Calu3 (cell line): ENCODE results near the gene KLF15. TPM values are rescaled to one million over a fixed set of nuclear protein-coding genes. Genes with fewer than 3 reads are reported as not detected.

ENCODE experiments used
- BruUV-seq: library from RNA; stranded (reverse); fragments of 400-500 nt; replicated peaks from 2 replicates; lab custom pipeline; 2021; lab: Mats Ljungman, UMichigan
- CTCF ChIA-PET: fragments of 300-600 bp; sonication (Branson Sonifier 250); formaldehyde crosslinking; loops from one replicate; lab custom pipeline; 2022; ENCODE audit warnings: antibody characterized with exemption; lab: Charles Lee
- DNase-seq: peaks from one replicate; pipeline ENCODE4 v3.0.0; 2022
- H3K27ac Mint-ChIP-seq: one replicate; pipeline ENCODE4 v1.8.0; 2022; ENCODE audit warnings: mixed read lengths; ENCODE audit not compliant: unreplicated experiment
- H3K27me3 Mint-ChIP-seq: one replicate; pipeline ENCODE4 v1.8.0; 2022; ENCODE audit warnings: mixed read lengths; ENCODE audit not compliant: unreplicated experiment
- H3K36me3 Mint-ChIP-seq: one replicate; pipeline ENCODE4 v1.8.0; 2022; ENCODE audit warnings: mild to moderate bottlenecking, moderate library complexity, mixed read lengths; ENCODE audit not compliant: insufficient read depth, unreplicated experiment
- H3K4me1 Mint-ChIP-seq: one replicate; pipeline ENCODE4 v1.8.0; 2022; ENCODE audit warnings: mild to moderate bottlenecking, low read depth, mixed read lengths; ENCODE audit not compliant: unreplicated experiment
- H3K4me3 Mint-ChIP-seq: one replicate; pipeline ENCODE4 v1.8.0; 2022; ENCODE audit warnings: mild to moderate bottlenecking, low read depth, moderate library complexity, mixed read lengths; ENCODE audit not compliant: unreplicated experiment
- H3K9me3 Mint-ChIP-seq: one replicate; pipeline ENCODE4 v1.8.0; 2022; ENCODE audit warnings: low read depth, mixed read lengths; ENCODE audit not compliant: unreplicated experiment
- CTCF ChIP-seq: fragments of 200-600 bp; IDR thresholded peaks from one replicate; pipeline ENCODE4 v1.8.0; 2022; ENCODE audit warnings: antibody characterized with exemption; ENCODE audit not compliant: unreplicated experiment
- intact Hi-C: fragments of 100-400 bp; cut with micrococcal nuclease; formaldehyde crosslinking; loops from one replicate; pipeline ENCODE4 v1.10.0; 2022; ENCODE audit not compliant: unreplicated experiment
- total RNA-seq: library from RNA; stranded (reverse); gene quantifications from 2 replicates; pipeline ENCODE4 v1.2.3, GENCODE V29; 2022

The KLF15 gene
- total RNA-seq, 1 experiment from 2014 or later, result 8.2 TPM

GRCh38 chr3:126395846-126396513 is 38.8 kb upstream of the KLF15 start:
- peaks cover 17% of the 10 kb centered on the region for H3K4me1 Mint-ChIP-seq
- no peak overlapping the region for H3K27ac Mint-ChIP-seq
- CTCF ChIA-PET, result interaction anchor here (0.6 to 1.0 kb wide), 3 partner anchors 12 to 419 kb away, joined by 3 read pairs; no protein-coding TSS in a partner anchor
- H3K27me3 Mint-ChIP-seq, result peaks cover 42% of the 10 kb centered on the region
- peaks cover 2% of the 10 kb centered on the region for H3K9me3 Mint-ChIP-seq
- BruUV-seq, result no TSS peak
- H3K36me3 Mint-ChIP-seq, result no peaks in the 10 kb centered on the region
- TF ChIP-seq CTCF, result no peak
- DNase-seq, result no peak
- intact Hi-C loops, result loop anchor here (5.0 kb wide), 1 partner anchor 76 kb away; no protein-coding TSS in a partner anchor
- no peak overlapping the region for H3K4me3 Mint-ChIP-seq

DNA sequence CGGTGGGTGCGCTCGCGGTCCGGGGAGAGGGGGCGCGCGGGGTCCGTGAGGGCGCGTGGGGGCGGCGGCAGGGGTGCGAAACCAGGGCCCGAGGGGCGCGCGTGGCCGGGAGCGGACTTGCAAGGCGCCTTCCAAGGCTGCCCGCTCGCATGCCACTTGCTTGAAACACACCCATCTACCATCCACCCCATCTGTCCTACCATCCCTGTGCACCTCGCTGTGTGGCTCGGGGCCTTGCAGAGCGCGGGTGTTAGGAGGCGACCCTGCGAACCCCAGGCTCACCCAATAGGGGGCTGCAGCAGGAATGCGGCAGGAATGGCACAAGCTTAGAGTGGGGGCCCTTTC is 37.7 kb upstream of the KLF15 start:
- H3K27ac Mint-ChIP-seq, result no peak overlapping the region
- H3K4me3 Mint-ChIP-seq, result no peak overlapping the region
- H3K4me1 Mint-ChIP-seq, result peaks cover 23% of the 10 kb centered on the region
- BruUV-seq, result no TSS peak
- DNase-seq, result no peak
- no peaks in the 10 kb centered on the region for H3K36me3 Mint-ChIP-seq
- intact Hi-C loops, result loop anchor here (5.0 kb wide), 1 partner anchor 77 kb away; no protein-coding TSS in a partner anchor
- TF ChIP-seq CTCF, result no peak
- CTCF ChIA-PET, result no interaction called here
- peaks cover 52% of the 10 kb centered on the region for H3K27me3 Mint-ChIP-seq
- peaks cover 2% of the 10 kb centered on the region for H3K9me3 Mint-ChIP-seq

DNA sequence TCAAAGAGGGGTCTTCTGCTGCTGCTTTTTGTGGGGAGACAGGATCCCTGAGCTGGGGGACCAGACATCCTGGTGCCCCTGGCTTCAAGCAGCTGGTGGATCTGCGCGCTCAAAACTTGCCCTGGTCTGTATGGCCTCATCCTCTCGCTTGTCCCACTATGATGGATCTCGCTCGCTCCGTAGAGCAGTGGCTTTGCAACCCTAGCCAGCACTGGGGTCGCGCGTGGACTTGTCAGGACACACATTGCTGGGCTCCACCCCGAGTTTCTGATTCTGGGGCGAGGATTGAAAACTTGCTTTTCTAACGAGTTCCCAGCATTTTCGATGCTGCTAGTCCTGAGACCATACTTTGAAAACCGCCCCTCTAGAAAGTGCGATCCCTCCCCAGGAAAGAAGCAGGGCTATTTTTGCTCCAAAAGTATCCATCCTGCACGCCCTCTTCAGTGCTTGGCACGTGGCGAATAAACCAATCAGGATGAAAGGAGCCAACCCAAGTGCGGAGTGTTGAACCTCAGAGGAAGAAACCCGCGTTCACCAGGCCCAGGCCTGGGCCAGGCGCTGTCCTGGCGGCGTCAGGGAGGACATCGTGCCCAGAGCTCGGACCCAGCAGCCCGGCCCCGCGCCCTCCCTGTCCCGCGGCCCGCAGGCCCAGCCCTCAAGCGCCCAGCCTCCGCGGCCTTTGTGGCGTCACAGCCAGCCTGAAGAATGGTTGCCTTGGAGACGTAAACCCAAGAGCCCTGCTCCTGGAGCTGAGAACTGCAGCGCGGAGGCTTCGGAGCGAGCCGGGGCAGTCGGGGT is 37.2 kb upstream of the KLF15 start, which contains the start of gene CFAP100:
Gene CFAP100 (plus strand): TSS at position 731 of the 798 bp plus-strand sequence. CDS start 1,092 bp downstream, outside the sequence.
- peaks cover 2% of the 10 kb centered on the region for H3K9me3 Mint-ChIP-seq
- H3K27ac Mint-ChIP-seq, result no peak within 1 kb of the TSS
- no TSS peak for BruUV-seq
- H3K27me3 Mint-ChIP-seq, result peaks cover 58% of the 10 kb centered on the region
- TF ChIP-seq CTCF, result no peak
- no peak for DNase-seq
- CTCF ChIA-PET, result interaction anchor here (1.5 kb wide), 1 partner anchor 13 kb away, joined by 3 read pairs; no protein-coding TSS in a partner anchor
- H3K4me3 Mint-ChIP-seq, result no peak within 1 kb of the TSS
- peaks cover 5% of the 10 kb centered on the region for H3K36me3 Mint-ChIP-seq
- intact Hi-C loops, result no loop called here
- peaks cover 23% of the 10 kb centered on the region for H3K4me1 Mint-ChIP-seq

- no peaks in the 10 kb centered on the region for H3K9me3 Mint-ChIP-seq
- no peak overlapping the region for H3K27ac Mint-ChIP-seq
- peaks cover 12% of the 10 kb centered on the region for H3K36me3 Mint-ChIP-seq
- H3K4me3 Mint-ChIP-seq, result no peak overlapping the region
- intact Hi-C loops, result no loop called here
- H3K4me1 Mint-ChIP-seq, result peaks cover 18% of the 10 kb centered on the region
- CTCF ChIA-PET, result interaction anchor here (0.6 to 1.5 kb wide), 2 partner anchors 12 to 270 kb away, joined by 3 read pairs; no protein-coding TSS in a partner anchor
- DNase-seq, result no peak
- BruUV-seq, result no TSS peak
- no peak for TF ChIP-seq CTCF
- H3K27me3 Mint-ChIP-seq, result peaks cover 58% of the 10 kb centered on the region
Observed at GRCh38 chr3:126393563-126393962, 36.4 kb upstream of the KLF15 start.
